H1 (cell line): ENCODE data around the gene SND1. TPM values are rescaled to one million over a fixed set of nuclear protein-coding genes. Genes with fewer than 3 reads are reported as not detected.

Experiments
- CTCF ChIA-PET: fragments of 300-600 bp; sonication (Branson Sonifier 250); formaldehyde crosslinking; loops from one replicate; lab custom pipeline; 2021; ENCODE audit not compliant: partially characterized antibody; lab: Charles Lee
- POLR2A ChIA-PET: fragments of 300-600 bp; sonication (Branson Sonifier 250); formaldehyde crosslinking; loops from one replicate; lab custom pipeline; 2021; ENCODE audit warnings: inconsistent platforms; ENCODE audit not compliant: partially characterized antibody; lab: Charles Lee
- DNase-seq, 2 experiments: peaks; one replicate each; pipeline versions ENCODE4 v3.0.0 to v3.0.0-alpha.2; 2010 to 2022; ENCODE audit warnings: low spot score in 2 of 2, low read depth in 1 of 2, mixed read lengths in 1 of 2
- FAIRE-seq: peaks from 2 replicates; lab custom pipeline; 2011; peaks lifted over from hg19 to GRCh38; lab: Jason Lieb, UNC
- H2AFZ ChIP-seq: 2 replicates; pipeline ENCODE4 v1.8.1; 2012; ENCODE audit warnings: low read length, inconsistent platforms
- H2AK5ac ChIP-seq: 2 replicates; pipeline ENCODE4 v1.6.1; 2013; ENCODE audit warnings: low read depth, low read length
- H2BK120ac ChIP-seq: replicated peaks from 2 replicates; pipeline ENCODE3; 2013; ENCODE audit warnings: low read depth, low read length, inconsistent platforms
- H2BK12ac ChIP-seq: 2 replicates; pipeline ENCODE4 v1.6.1; 2013; ENCODE audit warnings: low read depth, low read length
- H2BK15ac ChIP-seq: 2 replicates; pipeline ENCODE4 v1.6.1; 2013; ENCODE audit warnings: low read length
- H2BK20ac ChIP-seq: 2 replicates; pipeline ENCODE4 v1.6.1; 2013; ENCODE audit warnings: low read length
- H2BK5ac ChIP-seq: 2 replicates; pipeline ENCODE4 v1.6.1; 2013; ENCODE audit warnings: low read depth, low read length
- H3K14ac ChIP-seq: 2 replicates; pipeline ENCODE4 v1.6.1; 2013; ENCODE audit warnings: inconsistent platforms; ENCODE audit not compliant: insufficient read length
- H3K18ac ChIP-seq: 2 replicates; pipeline ENCODE4 v1.6.1; 2013; ENCODE audit warnings: low read length; ENCODE audit errors: extremely low read depth
- H3K23ac ChIP-seq: 2 replicates; pipeline ENCODE4 v1.6.1; 2013; ENCODE audit warnings: inconsistent platforms; ENCODE audit not compliant: insufficient read length
- H3K23me2 ChIP-seq: 2 replicates; pipeline ENCODE4 v1.6.1; 2013; ENCODE audit warnings: low read depth, low read length
- H3K27ac ChIP-seq: 2 replicates; pipeline ENCODE4 v1.6.1; 2011; ENCODE audit warnings: low read depth, low read length, inconsistent platforms
- H3K27me3 ChIP-seq, 4 experiments: replicated peaks in 1 of 4; 1 replicate in 1 of 4; 2 replicates in 3 of 4; pipeline versions ENCODE4 v1.6.1 to v1.8.1; 2011 to 2013; ENCODE audit warnings: low read length in 3 of 4, mild to moderate bottlenecking in 3 of 4, inconsistent platforms in 2 of 4, mixed read lengths in 2 of 4, moderate library complexity in 1 of 4; ENCODE audit not compliant: control insufficient read depth in 3 of 4, insufficient read depth in 3 of 4; ENCODE audit errors: extremely low read depth in 1 of 4
- H3K36me3 ChIP-seq, 4 experiments: 2 replicates each; pipeline versions ENCODE4 v1.6.1 to v1.8.1; 2011 to 2013; ENCODE audit warnings: mild to moderate bottlenecking in 4 of 4, low read length in 3 of 4, moderate library complexity in 2 of 4, control low read depth in 1 of 4, inconsistent platforms in 1 of 4; ENCODE audit not compliant: insufficient read depth in 4 of 4, control insufficient read depth in 2 of 4
- H3K4ac ChIP-seq: replicated peaks from 2 replicates; pipeline ENCODE3; 2013; ENCODE audit warnings: low read length, low read depth, mixed read lengths, inconsistent platforms; ENCODE audit not compliant: insufficient read length
- H3K4me1 ChIP-seq, 4 experiments: replicated peaks in 1 of 4; 1 replicate in 1 of 4; 2 replicates in 3 of 4; pipeline versions ENCODE4 v1.6.1 to v1.8.1; 2011 to 2013; ENCODE audit warnings: low read length in 3 of 4, inconsistent platforms in 2 of 4, mixed read lengths in 1 of 4; ENCODE audit not compliant: insufficient read depth in 4 of 4, control insufficient read depth in 3 of 4
- H3K4me2 ChIP-seq, 2 experiments: 2 replicates each; pipeline versions ENCODE4 v1.6.1 to v1.8.1; 2011 to 2013; ENCODE audit warnings: low read depth in 2 of 2, low read length in 2 of 2, control low read depth in 1 of 2, inconsistent platforms in 1 of 2, mild to moderate bottlenecking in 1 of 2; ENCODE audit not compliant: insufficient read depth in 1 of 2
- H3K4me3 ChIP-seq, 4 experiments: fragments of 200-600, 300-600 bp in 1 of 4; sonication (generic), shearing (Covaris generic), sonication (Bioruptor Twin) in 1 of 4; 2 replicates each; pipeline versions ENCODE4 v1.5.1 to v1.8.1; 2011 to 2016; ENCODE audit warnings: low read length in 4 of 4, low read depth in 3 of 4, control low read depth in 2 of 4, inconsistent platforms in 2 of 4, mild to moderate bottlenecking in 2 of 4, mixed read lengths in 1 of 4, moderate library complexity in 1 of 4; ENCODE audit not compliant: insufficient read depth in 2 of 4; ENCODE audit errors: extremely low read depth in 1 of 4
- H3K56ac ChIP-seq: replicated peaks from 2 replicates; pipeline ENCODE3; 2013; ENCODE audit warnings: low read depth, mild to moderate bottlenecking, mixed read lengths, low read length, inconsistent platforms; ENCODE audit not compliant: insufficient read length
- H3K79me1 ChIP-seq: 2 replicates; pipeline ENCODE4 v1.6.1; 2013; ENCODE audit warnings: low read depth, low read length, control low read depth
- H3K79me2 ChIP-seq, 2 experiments: 2 replicates each; pipeline versions ENCODE4 v1.6.1 to v1.8.1; 2012 to 2013; ENCODE audit warnings: low read length in 2 of 2, mild to moderate bottlenecking in 2 of 2, inconsistent platforms in 1 of 2; ENCODE audit not compliant: insufficient read depth in 2 of 2, control insufficient read depth in 1 of 2
- H3K9ac ChIP-seq, 4 experiments: replicated peaks in 1 of 4; 1 replicate in 1 of 4; 2 replicates in 3 of 4; pipeline versions ENCODE4 v1.6.1 to v1.8.1; 2011 to 2013; ENCODE audit warnings: low read depth in 3 of 4, low read length in 3 of 4, control low read depth in 2 of 4, mild to moderate bottlenecking in 2 of 4, moderate library complexity in 2 of 4, inconsistent platforms in 1 of 4; ENCODE audit errors: extremely low read depth in 1 of 4
- H3K9me3 ChIP-seq, 2 experiments: 2 replicates each; pipeline versions ENCODE4 v1.6.1 to v1.8.1; 2012 to 2013; ENCODE audit warnings: mild to moderate bottlenecking in 2 of 2, moderate library complexity in 2 of 2, control low read depth in 1 of 2, inconsistent platforms in 1 of 2, low read depth in 1 of 2, low read length in 1 of 2, mixed read lengths in 1 of 2; ENCODE audit not compliant: insufficient read depth in 2 of 2
- H4K20me1 ChIP-seq, 2 experiments: replicated peaks in 1 of 2; 2 replicates each; pipeline versions ENCODE3 to v1.8.1; 2011 to 2013; ENCODE audit warnings: inconsistent platforms in 2 of 2, low read length in 2 of 2, mild to moderate bottlenecking in 1 of 2; ENCODE audit not compliant: insufficient read depth in 2 of 2, control insufficient read depth in 1 of 2
- H4K5ac ChIP-seq: 2 replicates; pipeline ENCODE4 v1.6.1; 2013; ENCODE audit warnings: low read length, low read depth, mixed read lengths, inconsistent platforms; ENCODE audit not compliant: insufficient read length
- H4K8ac ChIP-seq: 2 replicates; pipeline ENCODE4 v1.8.0; 2013; ENCODE audit warnings: mild to moderate bottlenecking, moderate library complexity, low read length, inconsistent platforms; ENCODE audit not compliant: insufficient read depth; ENCODE audit errors: extremely low read depth
- H4K91ac ChIP-seq: replicated peaks from 2 replicates; pipeline ENCODE3; 2013; ENCODE audit warnings: low read length, mixed read lengths, inconsistent platforms; ENCODE audit not compliant: insufficient read length
- BRCA1 ChIP-seq: IDR thresholded peaks from 2 replicates; pipeline ENCODE4 v1.6.1; 2012; ENCODE audit warnings: low read depth, low read length, improper control_type of control experiment
- CHD1 ChIP-seq: IDR thresholded peaks from 2 replicates; pipeline ENCODE4 v1.6.1; 2012; ENCODE audit warnings: low read depth, low read length, improper control_type of control experiment
- CHD2 ChIP-seq: IDR thresholded peaks from 2 replicates; pipeline ENCODE4 v1.6.1; 2012; ENCODE audit warnings: low read length, improper control_type of control experiment
- CTCF ChIP-seq, 3 experiments: IDR thresholded peaks; 1 replicate in 2 of 3; 2 replicates in 1 of 3; pipeline versions ENCODE4 v1.5.1 to v1.6.1; 2011; ENCODE audit warnings: low read length in 3 of 3, mild to moderate bottlenecking in 3 of 3, inconsistent platforms in 2 of 3, low read depth in 1 of 3, moderate library complexity in 1 of 3; ENCODE audit not compliant: insufficient read depth in 1 of 3; ENCODE audit errors: control extremely low read depth in 1 of 3
- POLR2AphosphoS5 ChIP-seq: IDR thresholded peaks from 2 replicates; pipeline ENCODE4 v1.6.1; 2011; ENCODE audit warnings: low read depth, low read length
- RAD21 ChIP-seq, 2 experiments: IDR thresholded peaks in 1 of 2; conservative IDR thresholded peaks in 1 of 2; 2 replicates each; pipeline ENCODE4 v1.6.1; 2011; ENCODE audit warnings: low read depth in 2 of 2, low read length in 2 of 2, improper control_type of control experiment in 1 of 2, inconsistent platforms in 1 of 2, mild to moderate bottlenecking in 1 of 2, moderate library complexity in 1 of 2
- RNF2 ChIP-seq: fragments of 200-900, 300-1000 bp; sonication (generic); IDR thresholded peaks from 2 replicates; pipeline ENCODE4 v1.7.1; 2016; ENCODE audit warnings: borderline replicate concordance, low read depth, mild to moderate bottlenecking, antibody characterized with exemption, low read length; ENCODE audit not compliant: poor library complexity, severe bottlenecking; ENCODE audit errors: missing control alignments
- SAP30 ChIP-seq: fragments of 300-600 bp; sonication (generic); IDR thresholded peaks from 2 replicates; pipeline ENCODE4 v1.7.1; 2012; ENCODE audit warnings: low read length, moderate library complexity, mild to moderate bottlenecking, inconsistent platforms; ENCODE audit not compliant: insufficient read depth, insufficient replicate concordance
- TAF7 ChIP-seq: optimal IDR thresholded peaks from 2 replicates; pipeline ENCODE3; 2011; ENCODE audit warnings: low read depth, mild to moderate bottlenecking, inconsistent platforms, low read length, moderate library complexity, borderline replicate concordance
- TBP ChIP-seq: IDR thresholded peaks from 2 replicates; pipeline ENCODE4 v1.6.1; 2011; ENCODE audit warnings: low read depth, low read length, improper control_type of control experiment
- TCF12 ChIP-seq: IDR thresholded peaks from 2 replicates; pipeline ENCODE4 v1.6.1; 2011; ENCODE audit warnings: low read depth, mild to moderate bottlenecking, low read length
- WGBS, 2 experiments: shearing (Covaris generic) in 1 of 2; methylation state at CpG; one replicate each; pipeline versions ENCODE4 v1.1.6 to v1.1.7; 2013 to 2015; ENCODE audit warnings: low lambda C conversion rate in 2 of 2, mixed read lengths in 2 of 2, inconsistent platforms in 1 of 2, low coverage in 1 of 2, missing lambda C conversion rate in 1 of 2; ENCODE audit not compliant: insufficient replicate concordance in 2 of 2, insufficient coverage in 1 of 2, insufficient read length in 1 of 2; ENCODE audit errors: extremely low coverage in 1 of 2, missing lambda C conversion rate in 1 of 2; 5-methylcytosine and 5-hydroxymethylcytosine counted together
- polyA plus RNA-seq, 7 experiments: library from polyadenylated mRNA; depleted of rRNA in 3 of 7; stranded (reverse) in 5 of 7; unstranded in 2 of 7; fragments of >200 nt in 5 of 7; fragments of 200-250 nt in 2 of 7; gene quantifications; 1 replicate in 5 of 7; 2 replicates in 1 of 7; 4 replicates in 1 of 7; pipeline versions ENCODE4 v1.2.1 to v1.2.3, GENCODE V29; 2011 to 2013; ENCODE audit warnings: missing spikeins in 2 of 7, mixed read lengths in 2 of 7
- total RNA-seq: library from RNA; stranded (reverse); fragmentation: NEBNext Ultra II Directional; extraction: Animal tissue kit (Norgen Biotek cat#: 25700); gene quantifications from 2 replicates; pipeline ENCODE4 v1.2.1, GENCODE V29; 2021

Gene SND1
- total and polyA plus RNA-seq, 2 of the 8 experiments (the other 6 are each of a cell fraction or from before 2014, with no cell fraction given), result 122 to 290 TPM

- Histone ChIP-seq H3K4me2 (no peak overlapping the region), H2BK5ac (no peak overlapping the region), H3K79me2 (peaks cover 0 to 64% of the 10 kb centered on the region in 2 experiments; a peak in 3 of 4 replicates), H4K20me1 (peaks cover 10 to 14% of the 10 kb centered on the region in 2 experiments), H2BK20ac (no peak overlapping the region), H3K79me1 (0 out of 2 replicates have a peak, but pooled peaks cover under 1% of the 10 kb centered on the region), H3K4me3 (no peak overlapping the region), H4K8ac (no peak overlapping the region), H3K27ac (no peak overlapping the region), H3K14ac (no peak overlapping the region), H2AK5ac (no peak overlapping the region), H3K4me1 (peaks cover 0 to 16% (median 9%) of the 10 kb centered on the region in 4 experiments; a peak in 3 of 7 replicates), H4K91ac (no peak overlapping the region), H2BK15ac (no peak overlapping the region), H3K18ac (no peak overlapping the region), H3K36me3 (no peaks in the 10 kb centered on the region), H3K27me3 (no peaks in the 10 kb centered on the region), H3K23ac (no peak overlapping the region), H2BK120ac (no peak overlapping the region), H4K5ac (no peak overlapping the region), H2AFZ (no peak overlapping the region), H2BK12ac (no peak overlapping the region), H3K9ac (no peak overlapping the region), H3K4ac (no peak overlapping the region), H3K23me2 (no peaks in the 10 kb centered on the region), H3K56ac (no peak overlapping the region), H3K9me3 (no peaks in the 10 kb centered on the region)
- no peak for FAIRE-seq
- POLR2A ChIA-PET, result no interaction called here
- 94% methylated on average over 1 of the region's 1 CpG; no CpG with 5 or more reads in 1 of the 2 experiments for WGBS, 2 experiments
- no peak for DNase-seq
- CTCF ChIA-PET, result no interaction called here
- TF ChIP-seq TAF7, result no peak
- TF ChIP-seq TCF12, result no peak
- no peak for TF ChIP-seq CHD1
- no peak for TF ChIP-seq RAD21 (IDR thresholded peaks at IDR 0.05 in 1 of 2, conservative IDR thresholded peaks at IDR 0.05 in 1 of 2; ENCODE audit: low read depth in 2 of 2, low read length in 2 of 2)
- no peak for TF ChIP-seq TBP
- no peak for TF ChIP-seq RNF2
- TF ChIP-seq SAP30, result no peak
- no peak for TF ChIP-seq POLR2AphosphoS5
- no peak for TF ChIP-seq BRCA1
- TF ChIP-seq CHD2, result no peak
- TF ChIP-seq CTCF (IDR thresholded peaks at IDR 0.05; ENCODE audit: control extremely low read depth in 1 of 3, insufficient read depth in 1 of 3, low read depth in 1 of 3, low read length in 3 of 3), result no peak
Observed at GRCh38 chr7:127821146-127821545, 169.2 kb downstream of the SND1 start.
